AG04449 (cell line): Measurements from ENCODE around the gene SPATA24.
"Not testable (repeated sequence)": the region's sequence is repeated elsewhere in the genome, so short reads cannot be mapped to it uniquely, and the experiment has no call there.

Source experiments
- CTCF ChIA-PET: fragments of 350-600 bp; formaldehyde crosslinking; extraction: SDS; loops from one replicate; lab custom pipeline; 2021; ENCODE audit warnings: antibody characterized with exemption; lab: Yijun Ruan, JAX
- POLR2A ChIA-PET: fragments of 400-600, 350-600 bp; formaldehyde crosslinking; extraction: SDS; loops from one replicate; lab custom pipeline; 2020; ENCODE audit warnings: antibody characterized with exemption, inconsistent platforms; lab: Yijun Ruan, JAX
- DNase-seq: peaks from one replicate; pipeline ENCODE4 v3.0.0-alpha.2; 2010; ENCODE audit warnings: low read depth, low spot score
- H3K4me3 ChIP-seq: 2 replicates; pipeline ENCODE4 v1.5.1; 2011; ENCODE audit warnings: low read depth, mild to moderate bottlenecking, control low read depth, low read length
- CTCF ChIP-seq: IDR thresholded peaks from one replicate; pipeline ENCODE4 v1.5.1; 2011; ENCODE audit warnings: mild to moderate bottlenecking, moderate library complexity, low read length, control low read depth, inconsistent platforms; ENCODE audit not compliant: insufficient read depth; ENCODE audit errors: missing control alignments

The SPATA24 gene

GRCh38 chr5:139354186-139354585 lies 49.7 kb downstream of the SPATA24 start:
- no peak for DNase-seq
- no peak overlapping the region for H3K4me3 ChIP-seq
- TF ChIP-seq CTCF: no peak
- POLR2A ChIA-PET: no interaction called here
- CTCF ChIA-PET: interaction anchor here (0.6 to 1.0 kb wide), 4 partner anchors 12 to 31 kb away, joined by 3 to 5 read pairs (median 4); partner anchors contain the start of gene PAIP2

- DNase-seq, CTCF ChIA-PET, POLR2A ChIA-PET, H3K4me3 ChIP-seq: not testable (repeated sequence)
Measured at GRCh38 chr5:139347863-139348262, 56.0 kb downstream of the SPATA24 start.
